Stimulated activated naive B cell treated with anti-CD40 and anti-IgM and Interleukin-4, amounts not matched to agents 10 μg/mL and 1 μg/mL and 100 μg/mL, for 72 hours (primary cell): ENCODE data around the gene CDC42BPG.

Experiments used
- ATAC-seq, 2 donors: fragments of 150-1000 bp; cut with Tn5 transposase; replicated peaks; 2 replicates each; pipeline ENCODE4 v1.10.0; 2021; ENCODE audit warnings: moderate library complexity in 1 of 2
- DNase-seq: peaks from one replicate; pipeline ENCODE4 v3.0.0; 2021
- H3K27ac Mint-ChIP-seq: one replicate; pipeline ENCODE4 v1.8.0; 2022; ENCODE audit warnings: mild to moderate bottlenecking, mixed read lengths
- H3K27me3 Mint-ChIP-seq, 2 donors: one replicate each; pipeline ENCODE4 v1.8.0; 2022; ENCODE audit warnings: mixed read lengths in 2 of 2
- H3K36me3 Mint-ChIP-seq, 2 donors: one replicate each; pipeline ENCODE4 v1.8.0; 2022; ENCODE audit warnings: mixed read lengths in 2 of 2, mild to moderate bottlenecking in 1 of 2
- H3K4me1 Mint-ChIP-seq, 2 donors: one replicate each; pipeline ENCODE4 v1.8.0; 2022; ENCODE audit warnings: mixed read lengths in 2 of 2, mild to moderate bottlenecking in 1 of 2
- H3K4me3 Mint-ChIP-seq, 2 donors: one replicate each; pipeline ENCODE4 v1.8.0; 2022; ENCODE audit warnings: mild to moderate bottlenecking in 2 of 2, mixed read lengths in 2 of 2, moderate library complexity in 1 of 2
- H3K9me3 Mint-ChIP-seq, 2 donors: one replicate each; pipeline ENCODE4 v1.8.0; 2022; ENCODE audit warnings: mixed read lengths in 2 of 2, mild to moderate bottlenecking in 1 of 2

The CDC42BPG gene

GRCh38 chr11:64810271-64810890 is 34.1 kb downstream of the CDC42BPG start, which contains the start of gene MEN1:
Gene MEN1 (minus strand): TSS chr11:64810551. CDS start chr11:64810109, 442 bp downstream.
- Mint-ChIP-seq H3K4me3 (peak within 1 kb of the TSS; percentile 95 to 99), H3K9me3 (no peaks in the 10 kb centered on the region)
- peak; percentile 81 to 87 for ATAC-seq

DNA sequence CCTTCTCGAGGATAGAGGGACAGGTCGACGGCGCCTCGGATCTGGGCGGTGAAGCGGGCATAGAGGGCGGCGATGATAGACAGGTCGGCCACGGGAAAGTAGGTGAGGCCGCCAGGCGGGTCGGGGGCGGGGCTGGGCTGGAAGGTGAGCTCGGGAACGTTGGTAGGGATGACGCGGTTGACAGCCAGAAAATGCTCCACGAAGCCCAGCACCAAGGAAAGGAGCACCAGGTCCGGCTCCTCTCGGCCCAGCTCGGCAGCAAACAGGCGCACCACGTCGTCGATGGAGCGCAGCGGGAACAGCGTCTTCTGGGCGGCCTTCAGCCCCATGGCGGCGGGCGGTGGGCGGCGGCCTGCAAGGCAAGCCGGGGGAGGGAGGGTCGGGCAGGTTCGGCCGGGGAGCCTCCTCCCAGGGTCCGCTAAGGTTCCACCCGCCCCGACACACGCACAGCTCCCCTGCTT is 34.6 kb downstream of the CDC42BPG start:
- Mint-ChIP-seq H3K27me3 (no peaks in the 10 kb centered on the region), H3K9me3 (no peaks in the 10 kb centered on the region), H3K27ac (peak overlapping the region; percentile 98), H3K4me3 (peak overlapping the region; percentile 95 to 99), H3K4me1 (peaks cover 32 to 48% of the 10 kb centered on the region in 2 donors), H3K36me3 (peaks cover 25 to 28% of the 10 kb centered on the region in 2 donors)
- ATAC-seq (peak; percentile 16 to 24), DNase-seq (no peak)

More at GRCh38 chr11:64810271-64810890, 34.1 kb downstream of the CDC42BPG start, which contains the start of gene MEN1:
- Mint-ChIP-seq H3K36me3 (peaks cover 25% of the 10 kb centered on the region in 2 donors), H3K27ac (peak within 1 kb of the TSS; percentile 98), H3K27me3 (no peaks in the 10 kb centered on the region), H3K4me1 (peaks cover 36 to 50% of the 10 kb centered on the region in 2 donors)
- DNase-seq: peak; percentile 87

- ATAC-seq (no peak), DNase-seq (no peak)
- Mint-ChIP-seq H3K4me3 (no peak overlapping the region), H3K27me3 (no peaks in the 10 kb centered on the region), H3K36me3 (peaks cover 42 to 44% of the 10 kb centered on the region in 2 donors), H3K27ac (no peak overlapping the region), H3K9me3 (no peaks in the 10 kb centered on the region), H3K4me1 (peaks cover 42 to 59% of the 10 kb centered on the region in 2 donors)
These were observed 39.0 kb downstream of the CDC42BPG start for GRCh38 chr11:64805481-64805880.

DNA sequence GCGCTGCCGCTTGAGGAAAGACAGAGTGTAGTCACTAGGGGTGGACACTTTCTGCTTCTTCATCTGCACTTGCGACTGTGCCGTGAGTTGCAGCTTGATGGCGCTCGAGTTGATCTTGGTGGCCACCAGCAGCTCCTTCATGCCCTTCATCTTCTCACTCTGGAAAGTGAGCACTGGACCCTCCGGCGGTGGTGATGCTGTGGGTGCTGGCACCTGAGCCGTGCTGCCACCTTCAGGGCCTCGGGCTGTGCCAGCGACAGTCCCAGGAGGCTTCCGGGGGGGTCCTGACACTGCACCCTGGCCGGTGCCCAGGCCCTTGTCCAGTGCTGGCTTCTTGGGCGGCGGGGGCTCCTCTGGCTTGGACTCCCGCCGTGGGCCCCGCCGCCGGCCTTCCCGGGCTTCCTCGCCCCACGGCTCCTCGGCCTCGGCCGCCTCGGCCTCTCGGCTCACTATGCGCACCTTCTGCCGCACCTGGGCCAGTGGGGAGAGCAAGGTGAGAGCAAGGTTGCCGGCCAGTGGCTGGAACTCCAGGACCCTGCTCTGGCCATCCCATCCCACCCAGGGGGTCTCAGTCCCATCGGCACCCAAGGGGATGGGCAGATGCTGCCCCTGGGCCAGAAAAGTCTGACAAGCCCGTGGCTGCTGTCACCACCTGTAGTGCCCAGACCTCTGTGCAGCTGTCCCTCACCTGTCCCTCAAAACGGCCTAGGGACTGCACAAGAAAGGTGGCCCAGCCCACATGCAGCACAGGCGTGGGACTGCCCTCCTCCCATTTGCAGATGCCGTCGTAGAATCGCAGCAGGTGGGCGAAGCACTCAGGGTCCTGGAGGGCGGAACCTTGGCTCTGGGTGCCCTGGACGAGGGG is 39.9 kb downstream of the CDC42BPG start:
- Mint-ChIP-seq H3K36me3 (peaks cover 44 to 46% of the 10 kb centered on the region in 2 donors), H3K4me3 (peak overlapping the region in 1 of 2 donors; percentile 87), H3K27ac (no peak overlapping the region), H3K9me3 (no peaks in the 10 kb centered on the region), H3K27me3 (no peaks in the 10 kb centered on the region), H3K4me1 (peaks cover 46 to 59% of the 10 kb centered on the region in 2 donors)
- ATAC-seq (no peak), DNase-seq (no peak)

DNA sequence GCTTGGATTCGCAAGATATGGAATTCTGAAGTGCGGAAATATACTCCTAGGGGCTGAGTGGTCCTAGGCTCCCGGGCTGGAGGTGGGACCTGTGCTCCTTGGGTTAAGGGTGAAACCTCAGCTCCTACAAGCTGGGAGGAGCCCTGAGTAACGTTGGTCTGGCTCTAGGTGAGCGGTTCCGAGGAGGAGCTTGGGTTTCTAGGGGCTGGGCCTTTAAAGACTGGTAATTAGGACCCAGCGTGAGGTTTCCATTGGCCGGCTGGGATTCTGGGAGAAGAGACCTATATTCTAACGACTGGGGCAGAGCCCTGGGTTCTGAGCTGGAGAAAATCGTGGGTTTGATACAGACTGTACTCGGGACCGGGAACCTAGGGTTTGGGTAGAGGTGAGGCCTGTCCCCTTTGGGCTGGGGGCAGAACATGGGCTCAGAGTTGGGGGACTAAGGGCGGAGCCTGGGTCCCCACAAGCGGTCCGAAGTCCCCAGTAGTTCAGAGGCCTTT is 40.6 kb downstream of the CDC42BPG start:
- H3K4me3 Mint-ChIP-seq: peak overlapping the region; percentile 87 to 93
- H3K27me3 Mint-ChIP-seq: no peaks in the 10 kb centered on the region
- H3K4me1 Mint-ChIP-seq: peaks cover 45 to 59% of the 10 kb centered on the region in 2 donors
- H3K9me3 Mint-ChIP-seq: no peaks in the 10 kb centered on the region
- peaks cover 47 to 51% of the 10 kb centered on the region in 2 donors for H3K36me3 Mint-ChIP-seq
- H3K27ac Mint-ChIP-seq: peak overlapping the region; percentile 89
- DNase-seq: no peak
- ATAC-seq: no peak

GRCh38 chr11:64803158-64803845 is 41.2 kb downstream of the CDC42BPG start, which contains the start of gene MAP4K2:
Gene MAP4K2 (minus strand): TSS chr11:64803214. CDS start chr11:64803149, 65 bp downstream.
- Mint-ChIP-seq H3K4me1 (peaks cover 49 to 59% of the 10 kb centered on the region in 2 donors), H3K27ac (peak within 1 kb of the TSS; percentile 90), H3K4me3 (peak within 1 kb of the TSS; percentile 87 to 93), H3K27me3 (no peaks in the 10 kb centered on the region), H3K36me3 (peaks cover 50 to 55% of the 10 kb centered on the region in 2 donors), H3K9me3 (no peaks in the 10 kb centered on the region)
- DNase-seq (peak; percentile 78), ATAC-seq (peak; percentile 79 to 82)

- DNase-seq (peak; percentile 53), ATAC-seq (peak; percentile 37 to 45)
- H3K4me1 Mint-ChIP-seq: peaks cover 49 to 52% of the 10 kb centered on the region in 2 donors
- H3K36me3 Mint-ChIP-seq: peaks cover 47 to 51% of the 10 kb centered on the region in 2 donors
- no peaks in the 10 kb centered on the region for H3K9me3 Mint-ChIP-seq
- H3K4me3 Mint-ChIP-seq: peak overlapping the region; percentile 83 to 87
- H3K27ac Mint-ChIP-seq: peak overlapping the region; percentile 90
- H3K27me3 Mint-ChIP-seq: no peaks in the 10 kb centered on the region
These were observed 41.9 kb downstream of the CDC42BPG start for GRCh38 chr11:64802370-64803157.

- Mint-ChIP-seq H3K4me3 (peak overlapping the region; percentile 83 to 87), H3K27me3 (no peaks in the 10 kb centered on the region), H3K9me3 (no peaks in the 10 kb centered on the region), H3K36me3 (peaks cover 46 to 52% of the 10 kb centered on the region in 2 donors), H3K27ac (peak overlapping the region; percentile 90), H3K4me1 (peaks cover 43 to 55% of the 10 kb centered on the region in 2 donors)
- DNase-seq: no peak
- ATAC-seq: no peak
These were observed 42.7 kb downstream of the CDC42BPG start for GRCh38 chr11:64801561-64802369.

GRCh38 chr11:64801158-64801464 is 43.3 kb downstream of the CDC42BPG start:
- peak overlapping the region; percentile 90 for H3K27ac Mint-ChIP-seq
- peaks cover 48 to 54% of the 10 kb centered on the region in 2 donors for H3K36me3 Mint-ChIP-seq
- ATAC-seq: peak; percentile 20 to 26
- H3K4me1 Mint-ChIP-seq: peaks cover 44 to 62% of the 10 kb centered on the region in 2 donors
- H3K27me3 Mint-ChIP-seq: no peaks in the 10 kb centered on the region
- no peak for DNase-seq
- no peaks in the 10 kb centered on the region for H3K9me3 Mint-ChIP-seq
- H3K4me3 Mint-ChIP-seq: peak overlapping the region; percentile 83 to 87

DNA sequence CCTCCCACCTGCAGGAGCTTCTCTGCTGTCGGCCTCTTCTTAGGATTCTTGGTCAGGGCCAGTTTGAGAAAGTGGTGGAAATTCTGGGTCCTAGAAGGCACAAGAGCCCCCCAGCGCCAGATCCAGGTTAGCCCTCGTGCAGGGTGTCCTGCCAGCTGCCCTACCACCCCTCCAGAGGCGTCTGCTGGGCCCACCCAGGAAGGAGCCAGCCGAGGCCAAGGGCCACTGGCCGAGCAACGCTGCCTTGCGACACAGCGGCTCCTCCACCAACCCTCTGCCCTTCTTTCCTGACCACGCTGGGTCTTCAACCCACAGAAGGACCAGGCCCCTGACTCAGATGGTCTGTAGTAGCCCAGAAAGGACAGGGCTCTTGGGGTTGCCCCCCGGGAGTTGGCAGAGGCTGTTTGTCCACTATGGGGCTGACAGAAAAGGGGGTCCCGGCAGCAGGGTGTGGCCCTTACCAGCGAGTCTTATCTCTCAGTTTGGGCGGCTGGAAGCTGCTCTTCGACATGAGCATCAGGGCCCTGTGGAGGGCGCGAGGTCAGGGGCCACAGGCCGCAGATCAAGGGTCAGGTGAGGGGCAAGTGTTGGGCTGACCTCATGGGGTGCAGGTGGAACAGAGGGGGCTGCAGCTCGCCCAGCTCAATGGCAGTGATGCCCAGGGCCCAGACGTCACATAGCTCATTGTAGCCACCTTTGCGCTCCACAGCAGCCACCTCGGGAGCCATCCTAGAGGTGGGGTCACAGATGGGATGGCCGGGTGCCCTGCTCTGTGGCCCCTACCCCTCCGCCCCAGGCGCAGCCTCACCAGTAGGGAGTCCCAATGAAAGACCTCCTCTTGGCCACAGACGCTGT is 43.9 kb downstream of the CDC42BPG start:
- Mint-ChIP-seq H3K27ac (peak overlapping the region; percentile 91), H3K9me3 (no peaks in the 10 kb centered on the region), H3K27me3 (no peaks in the 10 kb centered on the region), H3K4me1 (peaks cover 47 to 63% of the 10 kb centered on the region in 2 donors), H3K4me3 (peak overlapping the region; percentile 83 to 87), H3K36me3 (peaks cover 47 to 54% of the 10 kb centered on the region in 2 donors)
- DNase-seq (no peak), ATAC-seq (no peak)

DNA sequence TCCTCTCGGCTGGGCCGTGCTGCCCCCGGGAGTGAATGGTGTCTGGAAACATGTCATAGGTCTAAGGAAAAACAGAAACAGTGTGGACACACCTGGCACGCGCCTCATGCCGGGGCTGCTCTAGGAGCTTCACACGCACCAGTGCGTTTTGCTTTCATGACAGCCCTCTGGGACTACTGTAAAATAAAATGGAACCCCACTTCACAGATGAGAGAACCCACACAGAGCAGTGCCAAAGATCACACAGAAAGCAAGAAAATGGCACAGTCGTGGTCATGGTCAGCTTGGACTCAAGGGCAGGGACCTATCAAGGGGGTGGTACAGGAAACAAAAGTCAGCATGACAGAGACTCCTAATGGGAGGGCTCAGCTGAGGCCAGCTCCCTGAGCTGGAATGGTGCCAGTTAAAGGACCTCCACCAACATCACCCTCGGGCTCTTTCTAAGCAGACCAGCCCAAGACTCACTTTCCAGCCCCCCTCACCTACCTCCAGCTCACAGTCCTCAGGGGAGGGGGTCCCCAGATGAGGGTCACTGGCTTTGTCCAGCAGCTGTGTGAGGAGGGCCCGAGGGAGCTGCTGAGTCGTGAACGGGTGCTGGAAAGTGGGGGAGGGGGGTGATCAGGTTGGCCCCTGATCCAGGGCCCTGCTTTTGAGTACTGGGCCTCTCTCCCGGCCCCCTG is 44.7 kb downstream of the CDC42BPG start:
- Mint-ChIP-seq H3K36me3 (peaks cover 47 to 53% of the 10 kb centered on the region in 2 donors), H3K4me3 (peak overlapping the region; percentile 65 to 87), H3K4me1 (peaks cover 50 to 68% of the 10 kb centered on the region in 2 donors), H3K9me3 (no peaks in the 10 kb centered on the region), H3K27me3 (no peaks in the 10 kb centered on the region), H3K27ac (peak overlapping the region; percentile 91)
- DNase-seq (peak; percentile 46), ATAC-seq (peak; percentile 64)
